Liver (tissue), 9 donors: ENCODE measurements around the gene TLR4. TPM values are rescaled to one million over a fixed set of nuclear protein-coding genes. Genes with fewer than 3 reads are reported as not detected.
A peak's percentile ranks its signal among the peaks of the same experiment; 100 is the strongest.

Experiments used
- DNase-seq: peaks from one replicate; pipeline ENCODE4 v3.0.0-alpha.2; 2017; ENCODE audit warnings: low spot score
- H3K27ac ChIP-seq, 2 donors: one replicate each; pipeline ENCODE4 v1.7.0; 2013; ENCODE audit warnings: inconsistent platforms in 2 of 2, low read length in 2 of 2, control low read depth in 1 of 2, low read depth in 1 of 2, mild to moderate bottlenecking in 1 of 2
- H3K27me3 ChIP-seq, 4 donors: one replicate each; pipeline versions ENCODE4 v1.6.1 to v1.7.0; 2013; ENCODE audit warnings: low read length in 3 of 4, inconsistent platforms in 1 of 4, mild to moderate bottlenecking in 1 of 4, moderate library complexity in 1 of 4; ENCODE audit not compliant: control insufficient read depth in 4 of 4, insufficient read depth in 4 of 4
- H3K36me3 ChIP-seq, 4 donors: one replicate each; pipeline versions ENCODE4 v1.6.1 to v1.7.0; 2013; ENCODE audit warnings: low read length in 3 of 4, mild to moderate bottlenecking in 3 of 4, low read depth in 1 of 4, moderate library complexity in 1 of 4; ENCODE audit not compliant: control insufficient read depth in 4 of 4, insufficient read depth in 3 of 4
- H3K4me1 ChIP-seq, 4 donors: one replicate each; pipeline versions ENCODE4 v1.6.1 to v1.7.0; 2013; ENCODE audit warnings: low read length in 3 of 4, mild to moderate bottlenecking in 3 of 4, moderate library complexity in 1 of 4; ENCODE audit not compliant: control insufficient read depth in 4 of 4, insufficient read depth in 4 of 4
- H3K4me3 ChIP-seq, 3 donors: one replicate each; pipeline versions ENCODE4 v1.6.1 to v1.7.0; 2013; ENCODE audit warnings: low read length in 3 of 3, control low read depth in 1 of 3, low read depth in 1 of 3, mild to moderate bottlenecking in 1 of 3
- H3K9ac ChIP-seq, 2 donors: one replicate each; pipeline ENCODE4 v1.7.0; 2013; ENCODE audit warnings: low read length in 2 of 2, mild to moderate bottlenecking in 2 of 2, moderate library complexity in 2 of 2, control low read depth in 1 of 2, low read depth in 1 of 2
- H3K9me3 ChIP-seq, 4 donors: one replicate each; pipeline versions ENCODE4 v1.6.1 to v1.7.0; 2013; ENCODE audit warnings: low read length in 3 of 4; ENCODE audit not compliant: control insufficient read depth in 4 of 4
- CTCF ChIP-seq: fragments of 150-350 bp; IDR thresholded peaks from 2 replicates; pipeline ENCODE4 v1.5.1; 2017; ENCODE audit warnings: improper control_type of control experiment, low read depth, low read length; ENCODE audit not compliant: missing input control
- EGR1 ChIP-seq, 2 donors: IDR thresholded peaks; 2 replicates each; pipeline ENCODE4 v1.6.1; 2016 to 2018; ENCODE audit warnings: antibody characterized with exemption in 2 of 2, low read depth in 2 of 2
- FOXA1 ChIP-seq: IDR thresholded peaks from 2 replicates; pipeline ENCODE4 v1.6.1; 2016; ENCODE audit warnings: antibody characterized with exemption
- FOXA2 ChIP-seq: IDR thresholded peaks from 2 replicates; pipeline ENCODE4 v1.6.1; 2016; ENCODE audit warnings: antibody characterized with exemption
- GABPA ChIP-seq, 2 donors: IDR thresholded peaks in 1 of 2; conservative IDR thresholded peaks in 1 of 2; 2 replicates each; pipeline ENCODE4 v1.6.1; 2016; ENCODE audit warnings: antibody characterized with exemption in 2 of 2, mild to moderate bottlenecking in 1 of 2, moderate library complexity in 1 of 2
- HNF4A ChIP-seq, 2 donors: conservative IDR thresholded peaks; 2 replicates each; pipeline ENCODE4 v1.6.1; 2016; ENCODE audit warnings: antibody characterized with exemption in 2 of 2, mild to moderate bottlenecking in 2 of 2
- HNF4G ChIP-seq: IDR thresholded peaks from 2 replicates; pipeline ENCODE4 v1.6.1; 2016; ENCODE audit warnings: antibody characterized with exemption
- JUND ChIP-seq, 2 donors: IDR thresholded peaks; 2 replicates each; pipeline ENCODE4 v1.6.1; 2016; ENCODE audit warnings: antibody characterized with exemption in 2 of 2
- MAX ChIP-seq: IDR thresholded peaks from 2 replicates; pipeline ENCODE4 v1.6.1; 2016; ENCODE audit warnings: antibody characterized with exemption
- NR2F2 ChIP-seq: IDR thresholded peaks from 2 replicates; pipeline ENCODE4 v1.6.1; 2016; ENCODE audit warnings: antibody characterized with exemption
- RAD21 ChIP-seq, 2 donors: IDR thresholded peaks; 2 replicates each; pipeline ENCODE4 v1.6.1; 2016; ENCODE audit warnings: antibody characterized with exemption in 2 of 2, mild to moderate bottlenecking in 2 of 2
- RXRA ChIP-seq, 2 donors: IDR thresholded peaks; 2 replicates each; pipeline ENCODE4 v1.6.1; 2017 to 2018; ENCODE audit warnings: antibody characterized with exemption in 2 of 2, mild to moderate bottlenecking in 1 of 2
- SP1 ChIP-seq: IDR thresholded peaks from 2 replicates; pipeline ENCODE4 v1.6.1; 2018; ENCODE audit warnings: antibody characterized with exemption, mild to moderate bottlenecking
- TAF1 ChIP-seq: conservative IDR thresholded peaks from 2 replicates; pipeline ENCODE4 v1.6.1; 2016; ENCODE audit warnings: antibody characterized with exemption, mild to moderate bottlenecking
- YY1 ChIP-seq: IDR thresholded peaks from 2 replicates; pipeline ENCODE4 v1.6.1; 2016; ENCODE audit warnings: antibody characterized with exemption, mild to moderate bottlenecking
- WGBS: extraction: QIAGEN DNeasy Blood & Tissue Kit; methylation state at CpG from one replicate; pipeline ENCODE4 v1.1.7; 2013; 5-methylcytosine and 5-hydroxymethylcytosine counted together
- polyA plus RNA-seq, 2 donors: library from polyadenylated mRNA; stranded (reverse) in 1 of 2; unstranded in 1 of 2; fragments of 200-250 nt in 1 of 2; fragments of >200 nt in 1 of 2; fragmentation: Nextera tagmentation in 1 of 2; extraction: Ambion mirVana in 1 of 2; gene quantifications; one replicate each; pipeline versions ENCODE4 v1.2.1 to v1.2.3, GENCODE V29; 2013 to 2015
- total RNA-seq, 2 donors: library from RNA; depleted of rRNA; stranded (reverse); fragments of >200 nt; gene quantifications; one replicate each; pipeline ENCODE4 v1.2.3, GENCODE V29; 2014
- TF ChIP-seq, protein P1 (sequence below): IDR thresholded peaks from 2 replicates; pipeline ENCODE4 v1.6.1; 2016; ENCODE audit warnings: antibody characterized with exemption, mild to moderate bottlenecking
- TF ChIP-seq, protein P2 (sequence below): IDR thresholded peaks from 2 replicates; pipeline ENCODE4 v1.6.1; 2016; ENCODE audit warnings: antibody characterized with exemption
- TF ChIP-seq, protein P3 (sequence below): IDR thresholded peaks from 2 replicates; pipeline ENCODE4 v1.6.1; 2016; ENCODE audit warnings: antibody characterized with exemption
- donor health status: healthy.
- donor health status: healthy.
- donor health status: healthy.
- donor health status: healthy.
- donor health status: healthy.

The TLR4 gene
- total RNA-seq (10 to 100 TPM; 14.5 to 23.3 TPM), polyA plus RNA-seq (1 to 10 TPM; 5.4 to 5.6 TPM)

- H3K4me1 ChIP-seq = peaks cover 0 to 8% (median 1%) of the 10 kb centered on the region in 4 donors
- no peaks in the 10 kb centered on the region for H3K9me3 ChIP-seq
- no peaks in the 10 kb centered on the region for H3K36me3 ChIP-seq
- TF ChIP-seq NR2F2 = peak; percentile 84
- TF ChIP-seq YY1 = peak; percentile 58
- no peak for TF ChIP-seq CTCF
- TF ChIP-seq GABPA (IDR thresholded peaks at IDR 0.05 in 1 of 2, conservative IDR thresholded peaks at IDR 0.05 in 1 of 2) = no peak
- peak; percentile 36 to 55 for TF ChIP-seq RAD21 (IDR thresholded peaks at IDR 0.05)
- TF ChIP-seq EGR1 (IDR thresholded peaks at IDR 0.05; ENCODE audit: low read depth in 2 of 2) = peak in 1 of 2 donors; percentile 43
- TF ChIP-seq, protein P1, sequence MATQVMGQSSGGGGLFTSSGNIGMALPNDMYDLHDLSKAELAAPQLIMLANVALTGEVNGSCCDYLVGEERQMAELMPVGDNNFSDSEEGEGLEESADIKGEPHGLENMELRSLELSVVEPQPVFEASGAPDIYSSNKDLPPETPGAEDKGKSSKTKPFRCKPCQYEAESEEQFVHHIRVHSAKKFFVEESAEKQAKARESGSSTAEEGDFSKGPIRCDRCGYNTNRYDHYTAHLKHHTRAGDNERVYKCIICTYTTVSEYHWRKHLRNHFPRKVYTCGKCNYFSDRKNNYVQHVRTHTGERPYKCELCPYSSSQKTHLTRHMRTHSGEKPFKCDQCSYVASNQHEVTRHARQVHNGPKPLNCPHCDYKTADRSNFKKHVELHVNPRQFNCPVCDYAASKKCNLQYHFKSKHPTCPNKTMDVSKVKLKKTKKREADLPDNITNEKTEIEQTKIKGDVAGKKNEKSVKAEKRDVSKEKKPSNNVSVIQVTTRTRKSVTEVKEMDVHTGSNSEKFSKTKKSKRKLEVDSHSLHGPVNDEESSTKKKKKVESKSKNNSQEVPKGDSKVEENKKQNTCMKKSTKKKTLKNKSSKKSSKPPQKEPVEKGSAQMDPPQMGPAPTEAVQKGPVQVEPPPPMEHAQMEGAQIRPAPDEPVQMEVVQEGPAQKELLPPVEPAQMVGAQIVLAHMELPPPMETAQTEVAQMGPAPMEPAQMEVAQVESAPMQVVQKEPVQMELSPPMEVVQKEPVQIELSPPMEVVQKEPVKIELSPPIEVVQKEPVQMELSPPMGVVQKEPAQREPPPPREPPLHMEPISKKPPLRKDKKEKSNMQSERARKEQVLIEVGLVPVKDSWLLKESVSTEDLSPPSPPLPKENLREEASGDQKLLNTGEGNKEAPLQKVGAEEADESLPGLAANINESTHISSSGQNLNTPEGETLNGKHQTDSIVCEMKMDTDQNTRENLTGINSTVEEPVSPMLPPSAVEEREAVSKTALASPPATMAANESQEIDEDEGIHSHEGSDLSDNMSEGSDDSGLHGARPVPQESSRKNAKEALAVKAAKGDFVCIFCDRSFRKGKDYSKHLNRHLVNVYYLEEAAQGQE = peak; percentile 60
- peak; percentile 23 to 56 for TF ChIP-seq RXRA (IDR thresholded peaks at IDR 0.05)
- TF ChIP-seq, protein P2, sequence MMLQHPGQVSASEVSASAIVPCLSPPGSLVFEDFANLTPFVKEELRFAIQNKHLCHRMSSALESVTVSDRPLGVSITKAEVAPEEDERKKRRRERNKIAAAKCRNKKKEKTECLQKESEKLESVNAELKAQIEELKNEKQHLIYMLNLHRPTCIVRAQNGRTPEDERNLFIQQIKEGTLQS = no peak
- TF ChIP-seq HNF4G = no peak
- TF ChIP-seq SP1 = peak; percentile 45
- no peak for TF ChIP-seq FOXA2
- no peak for TF ChIP-seq FOXA1
- TF ChIP-seq, protein P3, sequence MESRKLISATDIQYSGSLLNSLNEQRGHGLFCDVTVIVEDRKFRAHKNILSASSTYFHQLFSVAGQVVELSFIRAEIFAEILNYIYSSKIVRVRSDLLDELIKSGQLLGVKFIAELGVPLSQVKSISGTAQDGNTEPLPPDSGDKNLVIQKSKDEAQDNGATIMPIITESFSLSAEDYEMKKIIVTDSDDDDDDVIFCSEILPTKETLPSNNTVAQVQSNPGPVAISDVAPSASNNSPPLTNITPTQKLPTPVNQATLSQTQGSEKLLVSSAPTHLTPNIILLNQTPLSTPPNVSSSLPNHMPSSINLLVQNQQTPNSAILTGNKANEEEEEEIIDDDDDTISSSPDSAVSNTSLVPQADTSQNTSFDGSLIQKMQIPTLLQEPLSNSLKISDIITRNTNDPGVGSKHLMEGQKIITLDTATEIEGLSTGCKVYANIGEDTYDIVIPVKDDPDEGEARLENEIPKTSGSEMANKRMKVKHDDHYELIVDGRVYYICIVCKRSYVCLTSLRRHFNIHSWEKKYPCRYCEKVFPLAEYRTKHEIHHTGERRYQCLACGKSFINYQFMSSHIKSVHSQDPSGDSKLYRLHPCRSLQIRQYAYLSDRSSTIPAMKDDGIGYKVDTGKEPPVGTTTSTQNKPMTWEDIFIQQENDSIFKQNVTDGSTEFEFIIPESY = no peak
- peak; percentile 68 to 83 for TF ChIP-seq JUND (IDR thresholded peaks at IDR 0.05)
- peak; percentile 90 for TF ChIP-seq TAF1
- peak in 1 of 2 donors; percentile 14 for TF ChIP-seq HNF4A (conservative IDR thresholded peaks at IDR 0.05)
- TF ChIP-seq MAX = no peak
- WGBS = 25% methylated on average over 13 of the region's 13 CpGs
- peak within 1 kb of the TSS; percentile 56 to 81 for H3K9ac ChIP-seq
- H3K4me3 ChIP-seq = peak within 1 kb of the TSS; percentile 21 to 68 (median 35)
- peak within 1 kb of the TSS; percentile 77 to 93 for H3K27ac ChIP-seq
- DNase-seq = peak; percentile 38
- H3K27me3 ChIP-seq = no peaks in the 10 kb centered on the region
These were observed at the start of gene TLR4 for GRCh38 chr9:117704024-117704575. Gene TLR4, plus strand, starts transcription at chr9:117704403. Its CDS starts 70 bp downstream, at chr9:117704473.
